Measurements from ENCODE around the gene GLI3. TPM values are rescaled to one million over a fixed set of nuclear protein-coding genes. Genes with fewer than 3 reads are reported as not detected.

The GLI3 gene
- total RNA-seq, 1 donor from 2014 or later, result 2.2 TPM

DNA sequence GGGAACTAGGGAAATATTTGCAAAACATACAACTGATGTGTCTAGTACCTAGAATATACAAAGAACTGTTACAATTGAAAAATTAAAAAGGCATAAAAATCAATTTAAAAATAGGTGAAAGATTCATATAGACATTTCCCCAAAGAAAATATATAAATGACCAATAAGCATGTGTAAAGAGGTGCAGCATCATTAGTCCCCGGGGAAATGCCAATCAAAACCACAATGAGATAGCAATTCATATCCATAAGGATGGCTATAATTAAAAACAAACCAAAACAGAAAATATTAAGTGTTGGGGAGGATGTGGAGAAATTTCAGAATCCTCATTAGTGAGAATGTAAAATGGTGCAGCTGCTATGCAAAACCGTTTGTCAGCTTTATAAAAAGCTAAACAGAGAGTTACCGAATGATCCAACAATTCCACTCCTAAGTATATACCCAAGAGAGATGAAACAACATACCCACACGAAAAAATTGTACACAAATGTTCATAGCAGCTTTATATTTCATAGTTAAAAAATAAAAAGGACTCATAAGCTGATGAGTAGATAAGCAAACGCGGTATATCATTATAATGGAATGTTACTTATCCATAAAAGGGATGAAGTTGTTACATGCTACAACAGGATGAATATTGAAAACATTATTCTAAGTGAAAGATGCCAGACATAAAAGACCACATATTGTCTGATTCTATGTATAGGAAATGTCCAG is 324.0 kb downstream of the GLI3 start:
- intact Hi-C loops (cut with DNase I), result no loop called here
- Histone ChIP-seq H3K27me3 (no peaks in the 10 kb centered on the region), H3K27ac (no peak overlapping the region), H3K9me3 (no peaks in the 10 kb centered on the region), H3K4me3 (no peak overlapping the region), H3K4me1 (peaks cover 6 to 14% of the 10 kb centered on the region in 2 donors), H3K36me3 (no peaks in the 10 kb centered on the region)
- TF ChIP-seq, protein P1, sequence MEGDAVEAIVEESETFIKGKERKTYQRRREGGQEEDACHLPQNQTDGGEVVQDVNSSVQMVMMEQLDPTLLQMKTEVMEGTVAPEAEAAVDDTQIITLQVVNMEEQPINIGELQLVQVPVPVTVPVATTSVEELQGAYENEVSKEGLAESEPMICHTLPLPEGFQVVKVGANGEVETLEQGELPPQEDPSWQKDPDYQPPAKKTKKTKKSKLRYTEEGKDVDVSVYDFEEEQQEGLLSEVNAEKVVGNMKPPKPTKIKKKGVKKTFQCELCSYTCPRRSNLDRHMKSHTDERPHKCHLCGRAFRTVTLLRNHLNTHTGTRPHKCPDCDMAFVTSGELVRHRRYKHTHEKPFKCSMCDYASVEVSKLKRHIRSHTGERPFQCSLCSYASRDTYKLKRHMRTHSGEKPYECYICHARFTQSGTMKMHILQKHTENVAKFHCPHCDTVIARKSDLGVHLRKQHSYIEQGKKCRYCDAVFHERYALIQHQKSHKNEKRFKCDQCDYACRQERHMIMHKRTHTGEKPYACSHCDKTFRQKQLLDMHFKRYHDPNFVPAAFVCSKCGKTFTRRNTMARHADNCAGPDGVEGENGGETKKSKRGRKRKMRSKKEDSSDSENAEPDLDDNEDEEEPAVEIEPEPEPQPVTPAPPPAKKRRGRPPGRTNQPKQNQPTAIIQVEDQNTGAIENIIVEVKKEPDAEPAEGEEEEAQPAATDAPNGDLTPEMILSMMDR (IDR thresholded peaks at IDR 0.05), result no peak
- no peak for DNase-seq (ENCODE audit: low spot score in 2 of 2)

DNA sequence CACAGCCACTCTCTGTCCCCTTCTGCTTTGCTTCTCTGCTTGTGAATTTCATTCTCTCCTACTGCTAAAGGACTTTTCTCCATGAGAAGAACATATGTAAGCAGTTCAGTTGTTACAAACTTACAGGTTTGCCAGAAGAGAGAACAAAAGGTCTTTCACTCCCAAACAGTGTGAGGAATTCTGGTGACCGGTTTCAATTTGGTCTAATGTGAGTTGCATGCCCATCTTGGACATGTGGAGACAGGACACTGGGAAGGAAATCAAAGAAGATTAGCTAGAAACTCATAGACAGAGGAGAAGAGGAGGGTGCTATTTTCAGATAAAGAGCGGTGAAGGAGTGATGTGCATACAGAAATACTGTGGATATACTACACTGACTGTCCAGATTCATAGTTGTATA is 324.6 kb downstream of the GLI3 start:
- no peaks in the 10 kb centered on the region for H3K36me3 ChIP-seq
- no peak for DNase-seq (ENCODE audit: low spot score in 2 of 2)
- H3K27me3 ChIP-seq, result no peaks in the 10 kb centered on the region
- no peak overlapping the region for H3K4me3 ChIP-seq
- no peak overlapping the region for H3K27ac ChIP-seq
- intact Hi-C loops (cut with DNase I), result no loop called here
- TF ChIP-seq, protein P1 (IDR thresholded peaks at IDR 0.05), result no peak
- H3K4me1 ChIP-seq, result peaks cover 6 to 14% of the 10 kb centered on the region in 2 donors
- H3K9me3 ChIP-seq, result no peaks in the 10 kb centered on the region

DNA sequence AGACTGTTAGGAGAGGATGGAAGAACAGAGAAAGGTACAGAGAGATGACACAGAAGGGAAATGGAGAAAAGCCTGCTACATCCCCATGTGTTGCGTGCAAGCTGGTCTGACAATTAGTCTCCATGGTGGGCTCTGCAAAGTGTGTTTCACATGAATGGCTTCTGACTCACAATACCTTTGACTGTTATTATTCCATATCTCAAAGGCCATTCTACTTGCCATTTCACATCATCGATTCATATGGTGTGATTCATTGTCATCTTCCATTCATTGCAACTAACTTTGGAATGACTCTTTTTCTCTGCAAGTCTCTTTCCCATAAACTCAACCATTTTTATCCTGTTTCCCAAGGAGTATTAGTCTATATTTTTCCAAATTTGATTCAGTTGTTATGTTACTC is 325.2 kb downstream of the GLI3 start:
- H3K4me3 ChIP-seq, result no peak overlapping the region
- H3K27ac ChIP-seq, result no peak overlapping the region
- H3K9me3 ChIP-seq, result no peaks in the 10 kb centered on the region
- H3K4me1 ChIP-seq, result peaks cover 6 to 12% of the 10 kb centered on the region in 2 donors
- no peaks in the 10 kb centered on the region for H3K36me3 ChIP-seq
- intact Hi-C loops (cut with DNase I), result no loop called here
- DNase-seq (ENCODE audit: low spot score in 2 of 2), result no peak
- H3K27me3 ChIP-seq, result no peaks in the 10 kb centered on the region
- TF ChIP-seq, protein P1 (IDR thresholded peaks at IDR 0.05), result no peak
